Stomach (tissue), 9 donors: ENCODE data around the gene B9D2. TPM values are rescaled to one million over a fixed set of nuclear protein-coding genes. Genes with fewer than 3 reads are reported as not detected.
A peak's percentile ranks its signal among the peaks of the same experiment; 100 is the strongest.
"Not testable (repeated sequence)": the region's sequence is repeated elsewhere in the genome, so short reads cannot be mapped to it uniquely, and the experiment has no call there.

Source experiments
- DNase-seq, 2 donors: peaks; one replicate each; pipeline versions ENCODE4 v3.0.0 to v3.0.0-alpha.2; 2013 to 2019
- H3K27ac ChIP-seq, 5 donors: fragments of 200-600 bp in 4 of 5; sonication (generic) in 4 of 5; one replicate each; pipeline ENCODE4 v1.5.1; 2013 to 2019; ENCODE audit warnings: mild to moderate bottlenecking in 1 of 5, moderate library complexity in 1 of 5
- H3K27me3 ChIP-seq, 3 donors: fragments of 200-600 bp; sonication (generic); one replicate each; pipeline ENCODE4 v1.5.1; 2017 to 2019; ENCODE audit warnings: mixed run types in 1 of 3
- H3K36me3 ChIP-seq, 4 donors: fragments of 200-600 bp; sonication (generic); 1 replicate in 3 of 4; 2 replicates in 1 of 4; pipeline ENCODE4 v1.5.1; 2016 to 2019
- H3K4me1 ChIP-seq, 4 donors: fragments of 200-600 bp; sonication (generic); one replicate each; pipeline ENCODE4 v1.5.1; 2016 to 2019
- H3K4me3 ChIP-seq, 4 donors: fragments of 200-600 bp; sonication (generic) in 3 of 4; one replicate each; pipeline ENCODE4 v1.5.1; 2016 to 2019; ENCODE audit warnings: mild to moderate bottlenecking in 1 of 4
- H3K9me3 ChIP-seq, 4 donors: fragments of 200-600 bp; sonication (generic); one replicate each; pipeline ENCODE4 v1.5.1; 2016 to 2019
- EP300 ChIP-seq: sonication (generic); formaldehyde crosslinking; IDR thresholded peaks from one replicate; pipeline ENCODE4 v1.6.1; 2017; ENCODE audit warnings: antibody characterized with exemption
- POLR2A ChIP-seq, 4 donors: fragments of 450-650 bp; IDR thresholded peaks; one replicate each; pipeline ENCODE4 v1.6.1; 2016; ENCODE audit warnings: antibody characterized with exemption in 4 of 4, control low read depth in 2 of 4, mild to moderate bottlenecking in 1 of 4, moderate library complexity in 1 of 4
- POLR2AphosphoS5 ChIP-seq, 3 donors: sonication (generic); formaldehyde crosslinking; IDR thresholded peaks; one replicate each; pipeline ENCODE4 v1.6.1; 2016; ENCODE audit warnings: antibody characterized with exemption in 3 of 3
- WGBS, 5 donors: extraction: QIAGEN DNeasy Blood & Tissue Kit in 3 of 5; methylation state at CpG; one replicate each; pipeline versions ENCODE4 v1.1.5 to v1.1.7; 2013 to 2018; 5-methylcytosine and 5-hydroxymethylcytosine counted together
- intact Hi-C: fragments of 100-400 bp; cut with DNase I; formaldehyde crosslinking; loops from one replicate; pipeline ENCODE4 v1.15.1; 2023; ENCODE audit warnings: low total_unique reads
- polyA plus RNA-seq, 3 donors: library from polyadenylated mRNA; stranded (reverse); fragments of 200-250 nt; gene quantifications; one replicate each; pipeline ENCODE4 v1.2.3, GENCODE V29; 2013
- total RNA-seq, 5 donors: library from RNA; depleted of rRNA; stranded (reverse); fragments of >200 nt; gene quantifications; one replicate each; pipeline versions ENCODE4 v1.1.0 to v1.2.3, GENCODE V29; 2014 to 2016
- TF ChIP-seq, protein P1 (sequence below), 7 experiments: fragments of 450-650 bp in 4 of 7; fragments of 200-600 bp in 3 of 7; sonication (generic) in 3 of 7; IDR thresholded peaks; one replicate each; pipeline ENCODE4 v1.5.1; 2016 to 2019; ENCODE audit warnings: antibody characterized with exemption in 7 of 7, control low read depth in 2 of 7, mild to moderate bottlenecking in 1 of 7
- donor health status: healthy with polysubstance abuse.
- donor health status: Bipolar disorder and iron deficiency.
- donor health status: healthy.

B9D2 gene
- total and polyA plus RNA-seq, 8 donors: 0.58 to 20.3 (median 9.2) TPM; not detected in 1

- H3K27me3 ChIP-seq: no peaks in the 10 kb centered on the region
- TF ChIP-seq POLR2AphosphoS5 (IDR thresholded peaks at IDR 0.05): no peak
- TF ChIP-seq EP300: no peak
- TF ChIP-seq POLR2A (IDR thresholded peaks at IDR 0.05): no peak
- TF ChIP-seq, protein P1, sequence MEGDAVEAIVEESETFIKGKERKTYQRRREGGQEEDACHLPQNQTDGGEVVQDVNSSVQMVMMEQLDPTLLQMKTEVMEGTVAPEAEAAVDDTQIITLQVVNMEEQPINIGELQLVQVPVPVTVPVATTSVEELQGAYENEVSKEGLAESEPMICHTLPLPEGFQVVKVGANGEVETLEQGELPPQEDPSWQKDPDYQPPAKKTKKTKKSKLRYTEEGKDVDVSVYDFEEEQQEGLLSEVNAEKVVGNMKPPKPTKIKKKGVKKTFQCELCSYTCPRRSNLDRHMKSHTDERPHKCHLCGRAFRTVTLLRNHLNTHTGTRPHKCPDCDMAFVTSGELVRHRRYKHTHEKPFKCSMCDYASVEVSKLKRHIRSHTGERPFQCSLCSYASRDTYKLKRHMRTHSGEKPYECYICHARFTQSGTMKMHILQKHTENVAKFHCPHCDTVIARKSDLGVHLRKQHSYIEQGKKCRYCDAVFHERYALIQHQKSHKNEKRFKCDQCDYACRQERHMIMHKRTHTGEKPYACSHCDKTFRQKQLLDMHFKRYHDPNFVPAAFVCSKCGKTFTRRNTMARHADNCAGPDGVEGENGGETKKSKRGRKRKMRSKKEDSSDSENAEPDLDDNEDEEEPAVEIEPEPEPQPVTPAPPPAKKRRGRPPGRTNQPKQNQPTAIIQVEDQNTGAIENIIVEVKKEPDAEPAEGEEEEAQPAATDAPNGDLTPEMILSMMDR (IDR thresholded peaks at IDR 0.05): no peak
Observed at GRCh38 chr19:41411100-41411967, 47.4 kb upstream of the B9D2 start.

GRCh38 chr19:41410336-41411054 is 46.5 kb upstream of the B9D2 start:
- no peak overlapping the region for H3K4me3 ChIP-seq
- TF ChIP-seq, protein P1 (IDR thresholded peaks at IDR 0.05): no peak
- no peak for TF ChIP-seq EP300
- TF ChIP-seq POLR2A (IDR thresholded peaks at IDR 0.05): no peak
- no peak for TF ChIP-seq POLR2AphosphoS5 (IDR thresholded peaks at IDR 0.05)
- no peaks in the 10 kb centered on the region for H3K27me3 ChIP-seq
- 86 to 94% (median 91%) methylated on average over 22 to 23 of the region's 23 CpGs for WGBS, 5 donors
- H3K4me1 ChIP-seq: peaks cover 12 to 77% (median 29%) of the 10 kb centered on the region in 4 donors
- peak overlapping the region in 3 of 5 donors; percentile 72 to 80 (median 73) for H3K27ac ChIP-seq
- H3K36me3 ChIP-seq: peaks cover 29 to 57% (median 53%) of the 10 kb centered on the region in 4 donors
- no peaks in the 10 kb centered on the region for H3K9me3 ChIP-seq
- no peak for DNase-seq
- intact Hi-C loops: no loop called here

More at GRCh38 chr19:41411100-41411967, 47.4 kb upstream of the B9D2 start:
- DNase-seq: no peak
- intact Hi-C loops: no loop called here
- no peak overlapping the region for H3K4me3 ChIP-seq
- H3K27ac ChIP-seq: peak overlapping the region in 3 of 5 donors; percentile 72 to 80 (median 73)
- peaks cover 33 to 63% (median 57%) of the 10 kb centered on the region in 4 donors for H3K36me3 ChIP-seq
- 72 to 84% (median 73%) methylated on average over 9 of the region's 9 CpGs for WGBS, 5 donors
- H3K4me1 ChIP-seq: peaks cover 12 to 76% (median 26%) of the 10 kb centered on the region in 4 donors
- no peaks in the 10 kb centered on the region for H3K9me3 ChIP-seq

DNA sequence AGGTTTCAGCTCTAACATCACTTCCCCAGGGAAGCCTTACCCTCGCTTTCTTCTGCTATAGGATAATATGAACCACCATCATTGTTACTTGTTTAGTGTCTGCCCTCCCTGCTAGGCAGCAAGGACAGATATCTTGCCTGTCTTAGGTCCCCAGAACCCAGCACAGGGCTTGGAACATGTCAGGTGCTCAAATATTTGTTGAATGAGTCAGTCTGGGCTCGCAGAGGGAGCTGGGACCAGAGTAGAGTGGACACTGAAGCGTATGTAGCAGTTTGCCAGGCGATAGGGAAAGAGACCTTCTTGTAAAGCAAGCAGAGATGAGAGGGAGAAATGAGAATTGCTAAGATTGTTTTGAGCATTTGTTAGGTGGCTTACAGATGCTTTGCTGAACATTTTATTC is 45.3 kb upstream of the B9D2 start:
- intact Hi-C loops: no loop called here
- Histone ChIP-seq H3K9me3 (no peaks in the 10 kb centered on the region), H3K4me1 (peaks cover 12 to 74% (median 29%) of the 10 kb centered on the region in 4 donors), H3K27ac (peak overlapping the region; percentile 67 to 80 (median 72)), H3K4me3 (no peak overlapping the region), H3K27me3 (no peaks in the 10 kb centered on the region), H3K36me3 (peaks cover 23 to 44% (median 41%) of the 10 kb centered on the region in 4 donors)
- TF ChIP-seq EP300 (no peak), POLR2AphosphoS5 (IDR thresholded peaks at IDR 0.05) (peak; percentile 7 to 67 (median 47))
- DNase-seq: peak; percentile 76 to 88
- 27 to 54% (median 43%) methylated on average over 4 of the region's 4 CpGs for whole genome bisulfite sequencing, 5 donors

GRCh38 chr19:41408846-41409245 is 44.9 kb upstream of the B9D2 start:
- intact Hi-C loops, H3K27me3 ChIP-seq, DNase-seq, H3K9me3 ChIP-seq, H3K4me3 ChIP-seq: not testable (repeated sequence)
- Histone ChIP-seq H3K4me1 (peaks cover 12 to 75% (median 29%) of the 10 kb centered on the region in 4 donors), H3K27ac (peak overlapping the region; percentile 67 to 80 (median 72)), H3K36me3 (peaks cover 20 to 42% (median 37%) of the 10 kb centered on the region in 4 donors)
- 74 to 87% (median 78%) methylated on average over 5 of the region's 5 CpGs for WGBS, 5 donors

- DNase-seq: no peak
- WGBS, 5 donors: 64 to 84% (median 69%) methylated on average over 4 of the region's 4 CpGs
Observed at GRCh38 chr19:41408256-41408655, 44.3 kb upstream of the B9D2 start.

More at GRCh38 chr19:41408256-41408655, 44.3 kb upstream of the B9D2 start:
- H3K36me3 ChIP-seq: peaks cover 14 to 42% (median 35%) of the 10 kb centered on the region in 4 donors
- H3K4me1 ChIP-seq: peaks cover 12 to 81% (median 32%) of the 10 kb centered on the region in 4 donors
- intact Hi-C loops: no loop called here
- H3K27me3 ChIP-seq: no peaks in the 10 kb centered on the region
- H3K9me3 ChIP-seq: no peaks in the 10 kb centered on the region
- peak overlapping the region; percentile 67 to 80 (median 72) for H3K27ac ChIP-seq
- TF ChIP-seq EP300: no peak
- no peak for TF ChIP-seq POLR2A (IDR thresholded peaks at IDR 0.05)
- TF ChIP-seq, protein P1 (IDR thresholded peaks at IDR 0.05): no peak
- TF ChIP-seq POLR2AphosphoS5 (IDR thresholded peaks at IDR 0.05): no peak
- H3K4me3 ChIP-seq: no peak overlapping the region
